Measurements from ENCODE around the gene RALGAPA2.

- TF ChIP-seq CTCF (IDR thresholded peaks at IDR 0.05) (no peak), POLR2A (IDR thresholded peaks at IDR 0.05) (no peak)
Observed at GRCh38 chr20:20519269-20519668, 193.2 kb downstream of the RALGAPA2 start.
